B cell (primary cell): Measurements from ENCODE around the gene TET2. TPM values are rescaled to one million over a fixed set of nuclear protein-coding genes. Genes with fewer than 3 reads are reported as not detected.

Experiments used
- ATAC-seq: fragments of 200-7000 bp; cut with Tn5 transposase; one replicate; pipeline ENCODE4 v1.10.0; 2021; ENCODE audit warnings: low read depth, mild to moderate bottlenecking, moderate number of reproducible peaks, moderate library complexity
- CTCF ChIA-PET: fragments of 350-600 bp; sonication (Branson Sonifier 250); formaldehyde crosslinking; loops from one replicate; lab custom pipeline; 2021; ENCODE audit warnings: antibody characterized with exemption, inconsistent platforms; lab: Charles Lee
- POLR2A ChIA-PET: fragments of 350-600 bp; sonication (Branson Sonifier 250); formaldehyde crosslinking; loops from one replicate; lab custom pipeline; 2021; ENCODE audit warnings: antibody characterized with exemption; lab: Charles Lee
- DNase-seq: peaks from one replicate; pipeline ENCODE4 v3.0.0; 2013
- H2AFZ ChIP-seq: 2 replicates; pipeline ENCODE4 v1.6.1; 2012; ENCODE audit warnings: mild to moderate bottlenecking, low read depth, low read length; ENCODE audit not compliant: insufficient read depth, poor library complexity, severe bottlenecking
- H3K27ac ChIP-seq, 2 donors: 1 replicate in 1 of 2; 2 replicates in 1 of 2; pipeline ENCODE4 v1.5.1; 2012 to 2013; ENCODE audit warnings: low read length in 2 of 2, mild to moderate bottlenecking in 2 of 2, moderate library complexity in 1 of 2
- H3K27me3 ChIP-seq, 4 experiments: fragments of 200-600 bp in 1 of 4; sonication (generic) in 1 of 4; replicated peaks in 1 of 4; 1 replicate in 2 of 4; 2 replicates in 2 of 4; pipeline versions ENCODE4 v1.6.1 to v1.7.0; 2013 to 2016; ENCODE audit warnings: low read length in 3 of 4, mild to moderate bottlenecking in 2 of 4, mixed read lengths in 1 of 4, moderate library complexity in 1 of 4; ENCODE audit not compliant: insufficient read depth in 4 of 4, control insufficient read depth in 3 of 4; ENCODE audit errors: control extremely low read depth in 1 of 4
- H3K36me3 ChIP-seq, 2 experiments: replicated peaks in 1 of 2; 1 replicate in 1 of 2; 2 replicates in 1 of 2; pipeline versions ENCODE4 v1.6.1 to v1.7.1; 2013; ENCODE audit warnings: low read length in 1 of 2; ENCODE audit not compliant: insufficient read depth in 2 of 2, control insufficient read depth in 1 of 2; ENCODE audit errors: control extremely low read depth in 1 of 2, extremely low read depth in 1 of 2
- H3K4me1 ChIP-seq, 2 donors: fragments of 200-600 bp in 1 of 2; sonication (generic) in 1 of 2; 1 replicate in 1 of 2; 2 replicates in 1 of 2; pipeline versions ENCODE4 v1.5.1 to v1.6.1; 2013 to 2017; ENCODE audit warnings: low read length in 2 of 2; ENCODE audit not compliant: control insufficient read depth in 2 of 2, insufficient read depth in 2 of 2
- H3K4me2 ChIP-seq: replicated peaks from 2 replicates; pipeline ENCODE3; 2012; ENCODE audit warnings: mild to moderate bottlenecking, low read depth, low read length; ENCODE audit not compliant: poor library complexity, severe bottlenecking
- H3K4me3 ChIP-seq, 5 experiments: fragments of 200-600 bp in 1 of 5; sonication (generic) in 1 of 5; 1 replicate in 3 of 5; 2 replicates in 2 of 5; pipeline versions ENCODE4 v1.5.1 to v1.7.0; 2011 to 2016; ENCODE audit warnings: low read length in 4 of 5, mild to moderate bottlenecking in 4 of 5, low read depth in 2 of 5, control low read depth in 1 of 5, moderate library complexity in 1 of 5; ENCODE audit not compliant: insufficient read depth in 1 of 5; ENCODE audit errors: control extremely low read depth in 1 of 5, extremely low read depth in 1 of 5
- H3K79me2 ChIP-seq: fragments of 200-600 bp; sonication (generic); one replicate; pipeline ENCODE4 v1.6.0; 2016; ENCODE audit warnings: low read length; ENCODE audit not compliant: control insufficient read depth, insufficient read depth
- H3K9ac ChIP-seq: fragments of 200-600 bp; sonication (generic); 2 replicates; pipeline ENCODE4 v1.6.1; 2017; ENCODE audit warnings: mild to moderate bottlenecking, low read length, moderate library complexity
- H3K9me3 ChIP-seq, 3 donors: one replicate each; pipeline versions ENCODE4 v1.6.1 to v1.7.1; 2013; ENCODE audit warnings: low read length in 2 of 3; ENCODE audit not compliant: control insufficient read depth in 2 of 3, insufficient read depth in 1 of 3; ENCODE audit errors: control extremely low read depth in 1 of 3
- H4K20me1 ChIP-seq: 2 replicates; pipeline ENCODE4 v1.6.0; 2012; ENCODE audit warnings: mild to moderate bottlenecking, low read length; ENCODE audit not compliant: insufficient read depth, control insufficient read depth, poor library complexity, severe bottlenecking
- H3K27ac Mint-ChIP-seq: one replicate; pipeline ENCODE4 v1.8.0; 2021; ENCODE audit warnings: mixed read lengths
- H3K27me3 Mint-ChIP-seq: one replicate; pipeline ENCODE4 v1.8.0; 2021; ENCODE audit warnings: mixed read lengths
- H3K4me1 Mint-ChIP-seq: one replicate; pipeline ENCODE4 v1.8.0; 2021; ENCODE audit warnings: mixed read lengths
- H3K4me3 Mint-ChIP-seq: one replicate; pipeline ENCODE4 v1.8.0; 2021; ENCODE audit warnings: mixed read lengths
- H3K9me3 Mint-ChIP-seq: one replicate; pipeline ENCODE4 v1.8.0; 2022; ENCODE audit warnings: mixed read lengths; ENCODE audit not compliant: insufficient read depth
- CTCF ChIP-seq: fragments of 200-600 bp; IDR thresholded peaks from one replicate; pipeline ENCODE4 v1.8.0; 2022; ENCODE audit warnings: antibody characterized with exemption, mild to moderate bottlenecking
- EZH2 ChIP-seq: IDR thresholded peaks from 2 replicates; pipeline ENCODE4 v1.6.1; 2012; ENCODE audit warnings: borderline replicate concordance, low read depth, mild to moderate bottlenecking, moderate library complexity, low read length; ENCODE audit not compliant: insufficient read depth, poor library complexity, severe bottlenecking
- WGBS: methylation state at CpG from one replicate; pipeline ENCODE4 v1.1.5; 2013; ENCODE audit warnings: missing lambda C conversion rate; ENCODE audit not compliant: insufficient coverage; 5-methylcytosine and 5-hydroxymethylcytosine counted together
- intact Hi-C: fragments of 100-400 bp; cut with micrococcal nuclease; formaldehyde crosslinking; loops from one replicate; pipeline ENCODE4 v1.10.0; 2022
- polyA plus RNA-seq: library from polyadenylated mRNA; depleted of rRNA; stranded (reverse); fragments of >200 nt; gene quantifications from 2 replicates; pipeline ENCODE4 v1.2.3, GENCODE V29; 2012
- total RNA-seq, 2 donors: library from RNA; stranded (reverse); fragments of 120-200 nt in 1 of 2; gene quantifications; 1 replicate in 1 of 2; 2 replicates in 1 of 2; pipeline versions ENCODE4 v1.2.3 to v1.2.4, GENCODE V29; 2013 to 2022

TET2 gene
- total and polyA plus RNA-seq, 2 donors (not counting 1 experiment from before 2014, with no cell fraction given) = 7.1 to 56.8 TPM

- DNase-seq (no peak), ATAC-seq (no peak)
- peaks cover 0 to 3% (median 0%) of the 10 kb centered on the region in 3 donors for H3K9me3 ChIP-seq
- H3K9ac ChIP-seq = no peak overlapping the region
- Mint-ChIP-seq H3K4me1 (peaks cover 7% of the 10 kb centered on the region), H3K4me3 (no peak overlapping the region), H3K27me3 (no peaks in the 10 kb centered on the region), H3K27ac (no peak overlapping the region), H3K9me3 (no peaks in the 10 kb centered on the region)
- H3K27me3 ChIP-seq = no peaks in the 10 kb centered on the region
- no peak overlapping the region for H3K27ac ChIP-seq
- TF ChIP-seq CTCF (no peak), EZH2 (no peak)
- no peak overlapping the region for H3K4me3 ChIP-seq
- H3K4me2 ChIP-seq = no peak overlapping the region
- H3K36me3 ChIP-seq = peaks cover 7 to 58% of the 10 kb centered on the region in 2 experiments
- H3K4me1 ChIP-seq = no peaks in the 10 kb centered on the region
- POLR2A ChIA-PET = no interaction called here
- H3K79me2 ChIP-seq = no peaks in the 10 kb centered on the region
- CTCF ChIA-PET = no interaction called here
- H4K20me1 ChIP-seq = no peaks in the 10 kb centered on the region
- no CpG with 5 or more reads among the region's 2 CpGs for WGBS
- intact Hi-C loops = no loop called here
- no peak overlapping the region for H2AFZ ChIP-seq
Observed at GRCh38 chr4:105274090-105274489, 127.4 kb downstream of the TET2 start.

- CTCF ChIA-PET = no interaction called here
- Histone ChIP-seq H3K36me3 (peaks cover 7 to 54% of the 10 kb centered on the region in 2 experiments), H2AFZ (no peak overlapping the region), H3K27ac (no peak overlapping the region), H3K4me3 (no peak overlapping the region), H3K4me2 (no peak overlapping the region), H4K20me1 (no peaks in the 10 kb centered on the region), H3K9ac (no peak overlapping the region), H3K4me1 (no peaks in the 10 kb centered on the region), H3K27me3 (no peaks in the 10 kb centered on the region), H3K79me2 (no peaks in the 10 kb centered on the region), H3K9me3 (peaks cover 0 to 1% (median 0%) of the 10 kb centered on the region in 3 donors)
- POLR2A ChIA-PET = no interaction called here
- H3K4me3 Mint-ChIP-seq = no peak overlapping the region
- WGBS = 100% methylated on average over 1 of the region's 1 CpG
- TF ChIP-seq EZH2 (no peak), CTCF (no peak)
- ATAC-seq (no peak), DNase-seq (no peak)
- no peaks in the 10 kb centered on the region for H3K9me3 Mint-ChIP-seq
- H3K4me1 Mint-ChIP-seq = peaks cover 7% of the 10 kb centered on the region
- H3K27ac Mint-ChIP-seq = no peak overlapping the region
- intact Hi-C loops = no loop called here
- H3K27me3 Mint-ChIP-seq = no peaks in the 10 kb centered on the region
Observed at GRCh38 chr4:105274504-105274903, 127.8 kb downstream of the TET2 start.
